Measurements from ENCODE around the gene RHBG.

The RHBG gene

DNA sequence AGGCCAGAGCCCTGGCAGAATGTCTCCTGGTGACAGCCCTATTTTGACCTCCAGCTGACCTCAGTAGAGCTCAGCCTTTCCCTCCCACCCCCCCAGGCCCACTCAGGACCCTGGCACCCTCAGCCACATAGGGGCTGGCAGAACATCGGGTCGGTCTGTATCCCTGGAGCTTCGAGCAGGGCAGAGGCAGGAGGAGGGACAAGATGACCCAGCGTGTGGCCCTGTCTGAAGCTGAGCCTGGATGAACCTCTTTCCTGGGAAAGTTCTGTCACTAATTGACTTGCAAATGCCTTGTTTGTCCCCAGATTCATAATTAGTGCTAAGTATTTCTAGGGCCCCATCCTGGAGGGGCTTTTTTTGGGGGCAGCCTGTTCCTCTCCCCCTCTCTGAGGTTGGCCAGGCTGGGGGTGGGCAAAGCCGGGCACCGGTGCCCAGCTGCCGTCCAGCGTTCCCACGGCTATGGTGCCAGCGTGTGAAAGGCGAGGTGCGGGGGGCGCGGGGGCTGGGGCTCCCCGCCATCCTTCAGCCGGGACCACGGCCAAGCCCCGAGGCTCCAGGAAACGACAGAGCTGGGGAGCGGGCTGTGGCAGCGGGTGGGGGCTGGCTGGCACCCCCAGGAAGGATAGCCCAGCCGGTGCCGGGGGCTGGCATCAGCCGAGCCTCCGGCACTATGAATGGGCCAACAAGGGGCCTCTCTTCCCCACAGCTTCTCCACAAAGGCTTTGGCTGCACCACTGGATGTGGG is 31.4 kb downstream of the RHBG start:
- H3K9me3 ChIP-seq (ENCODE audit: control insufficient read depth, low read depth, low read length): no peaks in the 10 kb centered on the region
- no peak overlapping the region for H3K4me3 ChIP-seq (ENCODE audit: low read length)
- H3K4me1 ChIP-seq (ENCODE audit: control insufficient read depth, low read depth, low read length): peaks cover 9% of the 10 kb centered on the region
- no peak overlapping the region for H3K27ac ChIP-seq (ENCODE audit: low read length)
- H3K9ac ChIP-seq (ENCODE audit: low read length): no peak overlapping the region
- no peaks in the 10 kb centered on the region for H3K36me3 ChIP-seq (ENCODE audit: control insufficient read depth, low read depth, low read length)
- H3K27me3 ChIP-seq (ENCODE audit: control insufficient read depth, insufficient read depth, low read length): peaks cover 8% of the 10 kb centered on the region

DNA sequence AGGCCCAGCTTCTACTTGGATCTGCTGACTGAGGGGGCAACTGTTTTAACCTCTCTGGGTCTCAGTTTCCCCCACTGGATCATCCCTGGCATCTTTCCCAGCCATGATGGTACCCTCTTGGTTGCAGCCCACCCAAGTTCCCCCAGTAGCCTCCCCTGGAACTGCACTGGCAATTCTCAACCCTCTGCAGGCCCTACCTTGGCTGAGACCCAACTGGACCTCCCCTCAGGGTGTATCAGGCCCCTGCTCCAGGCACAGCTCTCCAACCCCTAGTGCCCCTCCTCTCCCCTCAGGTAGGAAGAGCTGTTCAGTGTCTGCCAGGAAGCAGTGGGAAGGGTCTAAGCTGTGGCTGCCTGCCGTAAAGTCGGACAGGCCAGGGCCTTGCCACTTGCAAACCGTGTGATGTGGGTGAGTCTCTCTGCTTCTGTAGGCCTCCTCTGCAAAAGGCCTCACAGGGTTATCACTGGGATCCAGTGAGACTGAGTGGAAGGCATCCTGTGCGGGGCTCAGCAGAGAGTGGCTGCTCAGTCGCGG is 32.1 kb downstream of the RHBG start:
- Histone ChIP-seq H3K27ac (ENCODE audit: low read length) (no peak overlapping the region), H3K27me3 (ENCODE audit: control insufficient read depth, insufficient read depth, low read length) (peaks cover 8% of the 10 kb centered on the region), H3K4me1 (ENCODE audit: control insufficient read depth, low read depth, low read length) (peaks cover 9% of the 10 kb centered on the region), H3K9me3 (ENCODE audit: control insufficient read depth, low read depth, low read length) (no peaks in the 10 kb centered on the region), H3K36me3 (ENCODE audit: control insufficient read depth, low read depth, low read length) (no peaks in the 10 kb centered on the region), H3K4me3 (ENCODE audit: low read length) (no peak overlapping the region), H3K9ac (ENCODE audit: low read length) (no peak overlapping the region)

DNA sequence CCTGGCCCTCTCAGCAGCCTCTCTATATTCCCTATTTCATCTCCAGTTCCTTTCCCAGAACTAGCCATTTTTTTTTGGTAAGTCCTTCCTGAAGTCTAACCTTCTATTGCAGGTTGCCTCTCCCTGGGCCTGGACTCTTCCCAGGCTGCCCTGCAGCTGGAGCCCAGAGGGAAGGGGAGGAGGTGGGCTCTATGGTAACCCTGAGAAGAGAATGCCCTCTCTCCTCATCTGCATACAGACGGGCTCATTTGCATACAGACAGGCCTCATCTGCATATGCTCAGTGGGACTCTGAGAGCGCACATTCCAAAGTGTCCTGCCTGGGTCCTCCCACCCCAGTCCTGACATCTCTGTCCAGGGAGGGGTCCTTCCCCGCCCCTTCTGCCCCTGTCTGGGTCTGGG is 32.7 kb downstream of the RHBG start:
- Histone ChIP-seq H3K9me3 (ENCODE audit: control insufficient read depth, low read depth, low read length) (no peaks in the 10 kb centered on the region), H3K4me3 (ENCODE audit: low read length) (no peak overlapping the region), H3K36me3 (ENCODE audit: control insufficient read depth, low read depth, low read length) (no peaks in the 10 kb centered on the region), H3K9ac (ENCODE audit: low read length) (no peak overlapping the region), H3K4me1 (ENCODE audit: control insufficient read depth, low read depth, low read length) (peaks cover 9% of the 10 kb centered on the region), H3K27ac (ENCODE audit: low read length) (no peak overlapping the region), H3K27me3 (ENCODE audit: control insufficient read depth, insufficient read depth, low read length) (peaks cover 8% of the 10 kb centered on the region)

DNA sequence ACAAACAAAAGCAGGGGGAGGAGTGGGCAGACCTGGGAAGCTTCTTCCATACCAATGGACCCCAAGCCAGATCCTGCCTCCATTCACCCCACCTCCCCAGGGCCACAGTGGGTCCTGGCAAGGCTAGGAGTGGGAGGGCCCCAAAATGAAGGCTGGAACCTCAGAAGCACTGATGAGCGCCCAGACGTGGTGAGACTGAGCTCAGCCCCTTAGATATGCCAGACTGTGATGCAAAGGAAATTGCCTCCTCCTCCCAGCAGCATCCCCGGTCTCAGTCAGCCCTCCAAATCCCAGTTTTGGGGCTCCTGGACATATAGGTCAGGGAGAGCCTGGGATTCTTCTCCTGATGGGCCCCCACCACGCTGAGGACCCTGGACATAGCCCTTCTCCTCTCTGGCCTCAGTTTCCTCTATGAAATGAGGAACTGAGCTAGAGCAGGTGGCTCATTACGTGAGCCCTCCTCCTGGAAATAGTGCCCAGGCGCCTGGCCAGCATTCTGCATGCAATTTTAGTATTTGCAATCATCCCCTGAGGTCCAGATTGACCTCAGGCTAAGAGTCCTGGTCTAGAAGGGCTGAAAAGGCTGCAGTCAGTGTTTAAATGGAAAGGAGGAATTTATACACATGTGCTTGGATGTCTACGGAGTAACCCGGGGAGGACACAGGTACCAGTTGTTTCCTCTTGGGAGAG is 33.5 kb downstream of the RHBG start:
- H3K9ac ChIP-seq (ENCODE audit: low read length): no peak overlapping the region
- H3K9me3 ChIP-seq (ENCODE audit: control insufficient read depth, low read depth, low read length): no peaks in the 10 kb centered on the region
- H3K36me3 ChIP-seq (ENCODE audit: control insufficient read depth, low read depth, low read length): no peaks in the 10 kb centered on the region
- peaks cover 8% of the 10 kb centered on the region for H3K27me3 ChIP-seq (ENCODE audit: control insufficient read depth, insufficient read depth, low read length)
- peaks cover 9% of the 10 kb centered on the region for H3K4me1 ChIP-seq (ENCODE audit: control insufficient read depth, low read depth, low read length)
- no peak overlapping the region for H3K4me3 ChIP-seq (ENCODE audit: low read length)
- no peak overlapping the region for H3K27ac ChIP-seq (ENCODE audit: low read length)

DNA sequence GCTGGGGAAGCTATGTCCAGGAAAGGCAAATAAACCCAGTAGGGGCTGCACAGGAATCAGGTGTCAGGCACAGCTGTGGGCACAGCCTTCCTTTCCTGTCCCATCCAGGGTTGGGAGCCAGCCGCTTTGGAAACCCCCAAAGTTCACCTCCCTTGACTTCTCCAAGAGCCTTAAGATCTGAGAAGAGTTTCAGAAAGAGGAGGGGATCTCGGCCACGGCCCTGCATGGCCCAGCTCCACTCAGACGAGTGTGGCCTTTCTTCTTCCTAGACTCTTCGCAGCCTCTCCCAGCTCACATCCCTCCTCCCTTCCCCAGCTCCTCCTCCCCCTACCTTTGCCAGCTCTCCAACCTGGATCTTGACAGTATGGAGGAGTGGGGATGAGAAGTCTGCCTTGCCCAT is 36.7 kb downstream of the RHBG start:
- Histone ChIP-seq H3K4me1 (ENCODE audit: control insufficient read depth, low read depth, low read length) (no peaks in the 10 kb centered on the region), H3K9ac (ENCODE audit: low read length) (no peak overlapping the region), H3K27ac (ENCODE audit: low read length) (no peak overlapping the region), H3K36me3 (ENCODE audit: control insufficient read depth, low read depth, low read length) (no peaks in the 10 kb centered on the region), H3K9me3 (ENCODE audit: control insufficient read depth, low read depth, low read length) (no peaks in the 10 kb centered on the region), H3K27me3 (ENCODE audit: control insufficient read depth, insufficient read depth, low read length) (peaks cover 3% of the 10 kb centered on the region), H3K4me3 (ENCODE audit: low read length) (no peak overlapping the region)

DNA sequence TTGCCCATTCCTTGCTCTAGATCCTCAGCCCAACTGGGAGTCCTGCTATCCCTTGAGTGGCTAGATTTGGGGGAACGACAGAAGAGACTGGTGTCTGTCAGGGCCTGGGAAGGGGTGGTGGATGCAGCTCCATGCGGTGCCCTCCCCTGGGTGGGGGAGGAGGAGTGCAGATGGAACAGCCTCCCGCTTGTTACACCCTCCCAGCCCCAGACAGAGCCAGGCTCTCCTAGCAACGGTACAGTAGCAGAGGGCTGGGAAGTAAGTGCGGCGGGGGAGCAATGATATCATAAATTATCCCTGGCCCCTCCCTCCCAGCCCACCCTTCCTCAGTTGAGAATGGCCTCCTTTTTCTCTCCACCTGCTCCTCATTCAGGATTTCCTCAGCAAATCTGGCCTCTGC is 37.2 kb downstream of the RHBG start:
- H3K9ac ChIP-seq (ENCODE audit: low read length): no peak overlapping the region
- no peak overlapping the region for H3K4me3 ChIP-seq (ENCODE audit: low read length)
- H3K36me3 ChIP-seq (ENCODE audit: control insufficient read depth, low read depth, low read length): no peaks in the 10 kb centered on the region
- no peak overlapping the region for H3K27ac ChIP-seq (ENCODE audit: low read length)
- no peaks in the 10 kb centered on the region for H3K9me3 ChIP-seq (ENCODE audit: control insufficient read depth, low read depth, low read length)
- peaks cover 3% of the 10 kb centered on the region for H3K27me3 ChIP-seq (ENCODE audit: control insufficient read depth, insufficient read depth, low read length)
- H3K4me1 ChIP-seq (ENCODE audit: control insufficient read depth, low read depth, low read length): no peaks in the 10 kb centered on the region

DNA sequence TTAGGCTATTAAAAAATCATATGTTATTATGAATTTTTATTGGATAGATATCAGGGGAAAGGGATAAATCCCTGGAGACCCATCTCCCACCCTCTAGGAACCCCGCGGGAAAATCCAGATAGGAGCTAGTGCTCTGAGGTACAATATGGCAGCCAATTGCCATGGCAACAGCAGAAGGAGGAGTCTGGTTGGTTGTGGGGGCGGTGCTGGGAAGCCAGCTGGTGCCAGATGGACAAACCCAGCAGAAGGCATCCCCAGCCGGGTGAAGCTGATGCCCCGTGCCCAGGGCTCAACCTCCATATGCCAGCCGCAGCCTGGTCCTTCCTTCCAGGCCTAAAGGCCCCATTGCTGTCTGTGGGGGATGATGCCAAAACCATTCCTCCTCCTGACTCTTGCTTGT is 38.3 kb downstream of the RHBG start:
- Histone ChIP-seq H3K27me3 (ENCODE audit: control insufficient read depth, insufficient read depth, low read length) (peaks cover 3% of the 10 kb centered on the region), H3K4me1 (ENCODE audit: control insufficient read depth, low read depth, low read length) (no peaks in the 10 kb centered on the region), H3K36me3 (ENCODE audit: control insufficient read depth, low read depth, low read length) (no peaks in the 10 kb centered on the region), H3K9ac (ENCODE audit: low read length) (no peak overlapping the region), H3K4me3 (ENCODE audit: low read length) (no peak overlapping the region), H3K9me3 (ENCODE audit: control insufficient read depth, low read depth, low read length) (no peaks in the 10 kb centered on the region), H3K27ac (ENCODE audit: low read length) (no peak overlapping the region)

DNA sequence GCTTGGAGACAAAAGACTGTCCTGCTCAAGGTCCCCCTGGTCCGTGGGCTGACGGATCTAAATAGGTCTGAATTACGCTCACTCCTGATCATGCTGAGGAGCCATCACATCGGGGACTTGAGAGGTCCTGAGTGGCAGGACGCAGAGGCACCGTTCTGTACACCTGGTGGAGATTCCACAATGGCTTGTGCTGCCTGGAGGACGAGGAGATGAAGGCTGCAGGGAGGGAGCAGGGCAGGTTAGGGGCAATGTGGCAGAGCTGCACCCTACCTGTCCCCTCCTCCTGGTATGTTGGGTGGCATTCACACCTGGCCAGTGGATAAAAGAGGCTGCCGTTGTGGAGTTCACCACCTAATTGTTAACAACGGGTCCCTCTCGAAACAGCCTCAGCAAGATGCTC is 38.7 kb downstream of the RHBG start:
- peaks cover under 1% of the 10 kb centered on the region for H3K27me3 ChIP-seq (ENCODE audit: control insufficient read depth, insufficient read depth, low read length)
- H3K9me3 ChIP-seq (ENCODE audit: control insufficient read depth, low read depth, low read length): no peaks in the 10 kb centered on the region
- H3K27ac ChIP-seq (ENCODE audit: low read length): no peak overlapping the region
- no peak overlapping the region for H3K9ac ChIP-seq (ENCODE audit: low read length)
- H3K36me3 ChIP-seq (ENCODE audit: control insufficient read depth, low read depth, low read length): no peaks in the 10 kb centered on the region
- no peak overlapping the region for H3K4me3 ChIP-seq (ENCODE audit: low read length)
- peaks cover 2% of the 10 kb centered on the region for H3K4me1 ChIP-seq (ENCODE audit: control insufficient read depth, low read depth, low read length)

DNA sequence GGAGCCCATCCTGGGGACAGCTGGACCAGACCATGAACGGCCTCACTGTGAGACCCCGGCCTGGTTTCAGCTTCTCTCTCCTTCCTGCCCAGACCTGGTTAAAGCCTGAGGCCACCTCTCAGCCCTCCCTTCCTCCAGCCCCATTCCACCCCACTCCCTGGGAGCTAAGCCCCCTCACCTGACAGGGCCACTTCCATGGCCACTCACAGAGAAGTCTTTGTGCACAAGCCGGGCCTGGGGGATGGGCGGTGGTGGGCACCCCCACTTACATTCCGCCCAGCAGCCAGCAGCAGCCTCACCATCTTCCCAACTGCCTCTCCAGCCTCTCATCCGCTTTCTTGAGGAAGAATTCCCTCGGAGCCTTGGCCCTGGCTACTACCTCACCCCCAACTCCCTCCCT is 40.4 kb downstream of the RHBG start:
- H3K36me3 ChIP-seq (ENCODE audit: control insufficient read depth, low read depth, low read length): no peaks in the 10 kb centered on the region
- H3K4me3 ChIP-seq (ENCODE audit: low read length): no peak overlapping the region
- H3K9me3 ChIP-seq (ENCODE audit: control insufficient read depth, low read depth, low read length): no peaks in the 10 kb centered on the region
- H3K27me3 ChIP-seq (ENCODE audit: control insufficient read depth, insufficient read depth, low read length): no peaks in the 10 kb centered on the region
- H3K9ac ChIP-seq (ENCODE audit: low read length): no peak overlapping the region
- H3K27ac ChIP-seq (ENCODE audit: low read length): no peak overlapping the region
- H3K4me1 ChIP-seq (ENCODE audit: control insufficient read depth, low read depth, low read length): peaks cover 11% of the 10 kb centered on the region

DNA sequence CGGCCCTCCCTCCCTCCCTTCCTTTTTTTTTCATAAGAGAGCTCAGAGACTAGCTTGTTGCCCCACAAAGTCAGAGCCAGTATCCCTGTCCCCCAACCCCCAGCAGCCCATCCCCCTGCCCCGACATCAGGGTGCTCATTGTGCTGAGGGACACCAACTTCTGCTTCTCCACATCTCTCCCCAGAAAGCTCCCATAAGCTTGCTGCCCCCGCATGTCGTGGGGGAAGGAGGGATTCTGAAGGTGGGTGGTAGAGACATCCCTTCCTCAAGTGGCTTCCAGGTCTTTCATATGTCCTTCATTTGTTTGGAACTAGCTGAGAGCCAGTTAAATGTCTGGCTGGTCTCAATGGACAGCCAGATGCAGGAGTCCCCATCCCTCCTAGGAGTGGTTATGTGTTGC is 41.2 kb downstream of the RHBG start:
- no peaks in the 10 kb centered on the region for H3K36me3 ChIP-seq (ENCODE audit: control insufficient read depth, low read depth, low read length)
- H3K27me3 ChIP-seq (ENCODE audit: control insufficient read depth, insufficient read depth, low read length): no peaks in the 10 kb centered on the region
- H3K9me3 ChIP-seq (ENCODE audit: control insufficient read depth, low read depth, low read length): no peaks in the 10 kb centered on the region
- no peak overlapping the region for H3K9ac ChIP-seq (ENCODE audit: low read length)
- H3K4me3 ChIP-seq (ENCODE audit: low read length): no peak overlapping the region
- no peak overlapping the region for H3K27ac ChIP-seq (ENCODE audit: low read length)
- H3K4me1 ChIP-seq (ENCODE audit: control insufficient read depth, low read depth, low read length): peaks cover 11% of the 10 kb centered on the region

DNA sequence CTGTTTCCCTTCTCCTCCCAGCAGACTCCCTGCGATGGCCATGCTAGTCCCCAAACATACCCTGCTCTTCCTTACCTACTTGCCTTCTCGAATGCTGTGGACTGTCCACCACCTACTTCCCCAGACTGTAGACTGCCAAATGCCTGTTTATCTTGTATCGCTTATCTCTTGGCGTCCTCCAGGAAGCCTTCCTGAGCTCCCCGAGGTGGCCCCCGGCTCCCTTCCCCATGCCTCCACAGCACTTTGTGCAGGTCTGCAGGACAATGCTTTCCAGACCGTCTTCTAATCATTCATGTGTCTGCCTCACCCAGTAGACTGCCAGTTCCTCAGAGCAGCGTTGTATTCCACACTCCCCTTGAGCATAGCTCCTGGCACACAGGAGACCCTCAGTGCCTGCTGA is 41.7 kb downstream of the RHBG start:
- H3K27me3 ChIP-seq (ENCODE audit: control insufficient read depth, insufficient read depth, low read length): no peaks in the 10 kb centered on the region
- H3K4me1 ChIP-seq (ENCODE audit: control insufficient read depth, low read depth, low read length): peaks cover 11% of the 10 kb centered on the region
- no peaks in the 10 kb centered on the region for H3K36me3 ChIP-seq (ENCODE audit: control insufficient read depth, low read depth, low read length)
- H3K9me3 ChIP-seq (ENCODE audit: control insufficient read depth, low read depth, low read length): no peaks in the 10 kb centered on the region
- no peak overlapping the region for H3K27ac ChIP-seq (ENCODE audit: low read length)
- no peak overlapping the region for H3K4me3 ChIP-seq (ENCODE audit: low read length)
- no peak overlapping the region for H3K9ac ChIP-seq (ENCODE audit: low read length)

All from iPS-18a (cell line).